Esophagus squamous epithelium (tissue), 4 donors: ENCODE data around the gene PTCD3.

ENCODE experiments used
- POLR2A ChIP-seq, 4 donors: fragments of 450-650 bp; IDR thresholded peaks; one replicate each; pipeline ENCODE4 v1.6.1; 2017; ENCODE audit warnings: antibody characterized with exemption in 4 of 4, mild to moderate bottlenecking in 4 of 4, moderate library complexity in 3 of 4
- TF ChIP-seq, protein P1 (sequence below), 6 experiments: fragments of 450-650 bp in 4 of 6; fragments of 200-600 bp in 2 of 6; sonication (generic) in 2 of 6; IDR thresholded peaks; one replicate each; pipeline ENCODE4 v1.5.1; 2016 to 2019; ENCODE audit warnings: antibody characterized with exemption in 6 of 6, mild to moderate bottlenecking in 4 of 6, moderate library complexity in 4 of 6

GRCh38 chr2:86134709-86135108, 28.7 kb downstream of the PTCD3 start:
- no peak for TF ChIP-seq POLR2A (IDR thresholded peaks at IDR 0.05)
- TF ChIP-seq, protein P1, sequence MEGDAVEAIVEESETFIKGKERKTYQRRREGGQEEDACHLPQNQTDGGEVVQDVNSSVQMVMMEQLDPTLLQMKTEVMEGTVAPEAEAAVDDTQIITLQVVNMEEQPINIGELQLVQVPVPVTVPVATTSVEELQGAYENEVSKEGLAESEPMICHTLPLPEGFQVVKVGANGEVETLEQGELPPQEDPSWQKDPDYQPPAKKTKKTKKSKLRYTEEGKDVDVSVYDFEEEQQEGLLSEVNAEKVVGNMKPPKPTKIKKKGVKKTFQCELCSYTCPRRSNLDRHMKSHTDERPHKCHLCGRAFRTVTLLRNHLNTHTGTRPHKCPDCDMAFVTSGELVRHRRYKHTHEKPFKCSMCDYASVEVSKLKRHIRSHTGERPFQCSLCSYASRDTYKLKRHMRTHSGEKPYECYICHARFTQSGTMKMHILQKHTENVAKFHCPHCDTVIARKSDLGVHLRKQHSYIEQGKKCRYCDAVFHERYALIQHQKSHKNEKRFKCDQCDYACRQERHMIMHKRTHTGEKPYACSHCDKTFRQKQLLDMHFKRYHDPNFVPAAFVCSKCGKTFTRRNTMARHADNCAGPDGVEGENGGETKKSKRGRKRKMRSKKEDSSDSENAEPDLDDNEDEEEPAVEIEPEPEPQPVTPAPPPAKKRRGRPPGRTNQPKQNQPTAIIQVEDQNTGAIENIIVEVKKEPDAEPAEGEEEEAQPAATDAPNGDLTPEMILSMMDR (IDR thresholded peaks at IDR 0.05): no peak
